Breast epithelium (tissue), 3 donors: Measurements from ENCODE around the gene PTPRK.

ENCODE experiments used
- CTCF ChIP-seq, 3 donors: fragments of 450-650 bp; IDR thresholded peaks; one replicate each; pipeline ENCODE4 v1.5.1; 2016 to 2017; ENCODE audit warnings: antibody characterized with exemption in 3 of 3, mild to moderate bottlenecking in 3 of 3, moderate library complexity in 3 of 3
- POLR2A ChIP-seq: fragments of 450-650 bp; IDR thresholded peaks from one replicate; pipeline ENCODE4 v1.6.1; 2016; ENCODE audit warnings: antibody characterized with exemption, mild to moderate bottlenecking, moderate library complexity
- POLR2AphosphoS5 ChIP-seq, 3 donors: sonication (generic); formaldehyde crosslinking; IDR thresholded peaks; one replicate each; pipeline ENCODE4 v1.6.1; 2017; ENCODE audit warnings: antibody characterized with exemption in 3 of 3

- TF ChIP-seq CTCF (IDR thresholded peaks at IDR 0.05): no peak
- no peak for TF ChIP-seq POLR2AphosphoS5 (IDR thresholded peaks at IDR 0.05)
- TF ChIP-seq POLR2A: no peak
Observed at GRCh38 chr6:128277379-128277778, 243.0 kb downstream of the PTPRK start.
